Calu3 (cell line): Measurements from ENCODE around the gene KRTAP5-7. TPM values are rescaled to one million over a fixed set of nuclear protein-coding genes. Genes with fewer than 3 reads are reported as not detected.
"Not testable (repeated sequence)": the region's sequence is repeated elsewhere in the genome, so short reads cannot be mapped to it uniquely, and the experiment has no call there.

Experiments
- BruUV-seq: library from RNA; stranded (reverse); fragments of 400-500 nt; replicated peaks from 2 replicates; lab custom pipeline; 2021; lab: Mats Ljungman, UMichigan
- CTCF ChIA-PET: fragments of 300-600 bp; sonication (Branson Sonifier 250); formaldehyde crosslinking; loops from one replicate; lab custom pipeline; 2022; ENCODE audit warnings: antibody characterized with exemption; lab: Charles Lee
- DNase-seq: peaks from one replicate; pipeline ENCODE4 v3.0.0; 2022
- H3K27ac Mint-ChIP-seq: one replicate; pipeline ENCODE4 v1.8.0; 2022; ENCODE audit warnings: mixed read lengths; ENCODE audit not compliant: unreplicated experiment
- H3K27me3 Mint-ChIP-seq: one replicate; pipeline ENCODE4 v1.8.0; 2022; ENCODE audit warnings: mixed read lengths; ENCODE audit not compliant: unreplicated experiment
- H3K36me3 Mint-ChIP-seq: one replicate; pipeline ENCODE4 v1.8.0; 2022; ENCODE audit warnings: mild to moderate bottlenecking, moderate library complexity, mixed read lengths; ENCODE audit not compliant: insufficient read depth, unreplicated experiment
- H3K4me1 Mint-ChIP-seq: one replicate; pipeline ENCODE4 v1.8.0; 2022; ENCODE audit warnings: mild to moderate bottlenecking, low read depth, mixed read lengths; ENCODE audit not compliant: unreplicated experiment
- H3K4me3 Mint-ChIP-seq: one replicate; pipeline ENCODE4 v1.8.0; 2022; ENCODE audit warnings: mild to moderate bottlenecking, low read depth, moderate library complexity, mixed read lengths; ENCODE audit not compliant: unreplicated experiment
- H3K9me3 Mint-ChIP-seq: one replicate; pipeline ENCODE4 v1.8.0; 2022; ENCODE audit warnings: low read depth, mixed read lengths; ENCODE audit not compliant: unreplicated experiment
- intact Hi-C: fragments of 100-400 bp; cut with micrococcal nuclease; formaldehyde crosslinking; loops from one replicate; pipeline ENCODE4 v1.10.0; 2022; ENCODE audit not compliant: unreplicated experiment
- total RNA-seq: library from RNA; stranded (reverse); gene quantifications from 2 replicates; pipeline ENCODE4 v1.2.3, GENCODE V29; 2022
- TF ChIP-seq, protein P1 (sequence below): fragments of 200-600 bp; IDR thresholded peaks from one replicate; pipeline ENCODE4 v1.8.0; 2022; ENCODE audit warnings: antibody characterized with exemption; ENCODE audit not compliant: unreplicated experiment

The KRTAP5-7 gene
- total RNA-seq, 1 experiment from 2014 or later = not detected

DNA sequence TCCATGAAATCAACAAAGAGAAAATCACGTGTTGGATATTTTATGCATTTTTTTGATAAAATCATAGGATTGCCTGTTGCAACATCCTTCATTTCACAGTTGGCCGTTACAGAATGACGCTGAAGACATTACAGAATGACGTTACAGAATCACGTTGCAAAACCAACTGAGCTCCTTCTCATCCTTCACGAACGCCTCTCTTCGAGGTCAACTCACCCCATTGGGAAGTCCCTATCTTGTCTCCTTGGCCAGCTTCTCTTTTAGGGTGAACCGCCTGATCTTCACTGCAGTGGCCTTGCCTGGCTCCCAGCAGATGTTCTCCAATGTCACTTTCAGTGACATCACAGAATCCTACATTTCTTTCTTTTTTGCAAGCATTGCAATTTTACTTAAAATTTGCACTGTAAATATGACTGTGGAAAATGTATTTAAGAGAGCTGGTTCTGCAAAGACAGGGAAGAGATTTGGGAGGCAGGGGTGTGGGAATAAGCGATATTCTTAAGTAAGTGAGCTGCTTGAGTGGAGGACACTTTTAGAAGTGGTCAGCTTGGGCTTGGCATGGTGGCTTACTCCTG is 5.1 kb downstream of the KRTAP5-7 start:
- Mint-ChIP-seq H3K36me3 (no peaks in the 10 kb centered on the region), H3K9me3 (no peaks in the 10 kb centered on the region), H3K4me3 (no peak overlapping the region), H3K27ac (no peak overlapping the region), H3K4me1 (no peaks in the 10 kb centered on the region), H3K27me3 (peaks cover 18% of the 10 kb centered on the region)
- intact Hi-C loops = no loop called here
- no TSS peak for BruUV-seq
- TF ChIP-seq, protein P1, sequence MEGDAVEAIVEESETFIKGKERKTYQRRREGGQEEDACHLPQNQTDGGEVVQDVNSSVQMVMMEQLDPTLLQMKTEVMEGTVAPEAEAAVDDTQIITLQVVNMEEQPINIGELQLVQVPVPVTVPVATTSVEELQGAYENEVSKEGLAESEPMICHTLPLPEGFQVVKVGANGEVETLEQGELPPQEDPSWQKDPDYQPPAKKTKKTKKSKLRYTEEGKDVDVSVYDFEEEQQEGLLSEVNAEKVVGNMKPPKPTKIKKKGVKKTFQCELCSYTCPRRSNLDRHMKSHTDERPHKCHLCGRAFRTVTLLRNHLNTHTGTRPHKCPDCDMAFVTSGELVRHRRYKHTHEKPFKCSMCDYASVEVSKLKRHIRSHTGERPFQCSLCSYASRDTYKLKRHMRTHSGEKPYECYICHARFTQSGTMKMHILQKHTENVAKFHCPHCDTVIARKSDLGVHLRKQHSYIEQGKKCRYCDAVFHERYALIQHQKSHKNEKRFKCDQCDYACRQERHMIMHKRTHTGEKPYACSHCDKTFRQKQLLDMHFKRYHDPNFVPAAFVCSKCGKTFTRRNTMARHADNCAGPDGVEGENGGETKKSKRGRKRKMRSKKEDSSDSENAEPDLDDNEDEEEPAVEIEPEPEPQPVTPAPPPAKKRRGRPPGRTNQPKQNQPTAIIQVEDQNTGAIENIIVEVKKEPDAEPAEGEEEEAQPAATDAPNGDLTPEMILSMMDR = no peak
- CTCF ChIA-PET = interaction anchor here (0.9 kb wide), 1 partner anchor 10 kb away, joined by 3 read pairs; no protein-coding TSS in a partner anchor
- no peak for DNase-seq

GRCh38 chr11:71534711-71535608 is 7.9 kb downstream of the KRTAP5-7 start:
- CTCF ChIA-PET, intact Hi-C loops, H3K4me3 Mint-ChIP-seq, H3K27ac Mint-ChIP-seq, H3K4me1 Mint-ChIP-seq, H3K36me3 Mint-ChIP-seq, DNase-seq, BruUV-seq, H3K9me3 Mint-ChIP-seq: not testable (repeated sequence)
- H3K27me3 Mint-ChIP-seq = peaks cover 16% of the 10 kb centered on the region

- no peak overlapping the region for H3K4me3 Mint-ChIP-seq
- DNase-seq = no peak
- no peaks in the 10 kb centered on the region for H3K4me1 Mint-ChIP-seq
- intact Hi-C loops = no loop called here
- no TSS peak for BruUV-seq
- TF ChIP-seq, protein P1 = no peak
- no peak overlapping the region for H3K27ac Mint-ChIP-seq
- H3K27me3 Mint-ChIP-seq = peaks cover 24% of the 10 kb centered on the region
- H3K9me3 Mint-ChIP-seq = peaks cover 2% of the 10 kb centered on the region
- H3K36me3 Mint-ChIP-seq = no peaks in the 10 kb centered on the region
- CTCF ChIA-PET = no interaction called here
Observed at GRCh38 chr11:71535825-71536224, 8.8 kb downstream of the KRTAP5-7 start.

DNA sequence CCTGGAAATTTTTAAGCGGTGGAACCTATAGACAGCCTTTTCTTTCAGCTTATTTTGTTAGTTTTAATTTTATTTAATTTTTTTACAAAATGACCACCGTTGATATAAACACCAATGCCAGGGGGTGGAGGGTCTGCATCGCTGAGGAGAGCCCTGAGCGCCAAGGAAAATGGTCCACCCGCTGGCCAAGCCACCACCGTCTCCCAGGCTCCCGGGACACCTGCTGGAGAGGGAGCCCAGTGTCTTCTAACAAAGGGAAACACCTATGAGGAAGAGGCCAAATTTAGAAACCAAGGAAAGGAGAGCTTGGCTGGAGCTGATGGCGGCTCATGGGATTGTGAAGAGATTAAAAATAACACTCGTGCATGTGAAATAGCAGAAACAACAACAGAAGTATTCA is 10.5 kb downstream of the KRTAP5-7 start:
- H3K27me3 Mint-ChIP-seq = peaks cover 39% of the 10 kb centered on the region
- no peaks in the 10 kb centered on the region for H3K36me3 Mint-ChIP-seq
- CTCF ChIA-PET = no interaction called here
- peaks cover 2% of the 10 kb centered on the region for H3K9me3 Mint-ChIP-seq
- H3K27ac Mint-ChIP-seq = no peak overlapping the region
- H3K4me1 Mint-ChIP-seq = no peaks in the 10 kb centered on the region
- TF ChIP-seq, protein P1 = no peak
- DNase-seq = no peak
- intact Hi-C loops = no loop called here
- no TSS peak for BruUV-seq
- H3K4me3 Mint-ChIP-seq = no peak overlapping the region

- H3K36me3 Mint-ChIP-seq, H3K4me3 Mint-ChIP-seq, H3K9me3 Mint-ChIP-seq, H3K4me1 Mint-ChIP-seq, H3K27ac Mint-ChIP-seq, DNase-seq, intact Hi-C loops, CTCF ChIA-PET, BruUV-seq: not testable (repeated sequence)
- H3K27me3 Mint-ChIP-seq = peaks cover 44% of the 10 kb centered on the region
Observed at GRCh38 chr11:71537977-71538665, 11.1 kb downstream of the KRTAP5-7 start, which contains the start of gene KRTAP5-8. KRTAP5-8 (plus strand) TSS chr11:71538025; CDS start chr11:71538056, 31 bp downstream.
